ENCODE data around the gene RIN2.

RIN2 gene

GRCh38 chr20:19784511-19785172, 26.6 kb downstream of the RIN2 start:
- Histone ChIP-seq H3K9me3 (ENCODE audit: insufficient read depth, low read depth, low read length) (no peaks in the 10 kb centered on the region), H3K27me3 (ENCODE audit: insufficient read depth, low read length, poor library complexity, severe bottlenecking) (no peaks in the 10 kb centered on the region), H3K4me2 (ENCODE audit: low read depth, low read length, poor library complexity, severe bottlenecking) (peak overlapping the region; percentile 38), H3K4me1 (ENCODE audit: insufficient read depth, low read length, poor library complexity, severe bottlenecking) (peaks cover 23% of the 10 kb centered on the region), H3K9ac (ENCODE audit: low read depth, low read length, poor library complexity, severe bottlenecking) (no peak overlapping the region), H2AFZ (ENCODE audit: low read length) (no peak overlapping the region), H3F3A (ENCODE audit: low read depth) (no peaks in the 10 kb centered on the region), H3K79me2 (ENCODE audit: insufficient read depth, low read length) (no peaks in the 10 kb centered on the region), H3K4me3 (ENCODE audit: low read length, poor library complexity, severe bottlenecking) (no peak overlapping the region), H3K36me3 (ENCODE audit: insufficient read depth, low read length) (no peaks in the 10 kb centered on the region), H4K20me1 (ENCODE audit: insufficient read depth, low read length, poor library complexity, severe bottlenecking) (no peaks in the 10 kb centered on the region), H3K9me2 (replicated peaks; ENCODE audit: low read depth, low read length) (no peaks in the 10 kb centered on the region)
- TF ChIP-seq, protein P1, sequence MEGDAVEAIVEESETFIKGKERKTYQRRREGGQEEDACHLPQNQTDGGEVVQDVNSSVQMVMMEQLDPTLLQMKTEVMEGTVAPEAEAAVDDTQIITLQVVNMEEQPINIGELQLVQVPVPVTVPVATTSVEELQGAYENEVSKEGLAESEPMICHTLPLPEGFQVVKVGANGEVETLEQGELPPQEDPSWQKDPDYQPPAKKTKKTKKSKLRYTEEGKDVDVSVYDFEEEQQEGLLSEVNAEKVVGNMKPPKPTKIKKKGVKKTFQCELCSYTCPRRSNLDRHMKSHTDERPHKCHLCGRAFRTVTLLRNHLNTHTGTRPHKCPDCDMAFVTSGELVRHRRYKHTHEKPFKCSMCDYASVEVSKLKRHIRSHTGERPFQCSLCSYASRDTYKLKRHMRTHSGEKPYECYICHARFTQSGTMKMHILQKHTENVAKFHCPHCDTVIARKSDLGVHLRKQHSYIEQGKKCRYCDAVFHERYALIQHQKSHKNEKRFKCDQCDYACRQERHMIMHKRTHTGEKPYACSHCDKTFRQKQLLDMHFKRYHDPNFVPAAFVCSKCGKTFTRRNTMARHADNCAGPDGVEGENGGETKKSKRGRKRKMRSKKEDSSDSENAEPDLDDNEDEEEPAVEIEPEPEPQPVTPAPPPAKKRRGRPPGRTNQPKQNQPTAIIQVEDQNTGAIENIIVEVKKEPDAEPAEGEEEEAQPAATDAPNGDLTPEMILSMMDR (conservative IDR thresholded peaks at IDR 0.05; ENCODE audit: low read length) = peak; percentile 86
- TF ChIP-seq EZH2phosphoT487 (IDR thresholded peaks at IDR 0.05; ENCODE audit: borderline replicate concordance) = no peak

DNA sequence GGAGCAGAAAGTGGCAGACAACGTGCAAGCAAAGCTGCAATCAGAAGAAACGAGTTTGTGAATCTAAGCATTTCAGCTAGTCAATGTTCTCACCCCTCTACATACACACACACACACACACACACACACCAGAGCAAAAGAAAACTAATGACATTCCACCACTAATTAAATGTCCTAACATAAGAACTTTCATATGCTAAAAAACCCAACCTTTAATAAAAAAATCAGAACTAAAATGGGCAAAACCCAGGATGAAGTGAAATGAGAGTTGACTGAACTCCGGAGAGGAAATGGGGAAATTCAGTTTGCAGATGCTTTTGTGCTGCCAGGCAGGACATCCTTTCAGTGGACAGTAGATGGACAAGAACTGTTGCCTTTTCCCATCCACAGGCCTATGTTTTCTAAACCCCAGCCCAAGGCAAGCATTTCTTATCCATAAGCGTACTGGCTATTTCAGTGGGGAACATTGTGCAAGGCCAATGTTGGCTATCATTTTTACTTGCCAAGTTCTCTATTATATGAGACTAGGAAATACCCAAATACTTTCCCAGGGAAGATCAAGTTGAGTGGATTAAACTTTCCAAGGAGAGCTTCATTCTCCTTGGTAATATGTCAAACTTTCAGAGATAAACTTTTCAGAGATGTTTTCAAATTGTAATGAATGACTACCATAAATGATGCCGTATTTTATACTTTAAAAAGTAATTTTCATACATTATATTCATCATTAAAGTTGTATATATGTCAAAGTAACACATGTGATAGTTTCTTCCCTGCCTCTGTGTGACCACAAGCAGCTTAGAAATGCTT, 27.3 kb downstream of the RIN2 start:
- H3K4me2 ChIP-seq (ENCODE audit: low read depth, low read length, poor library complexity, severe bottlenecking) = peak overlapping the region; percentile 38
- H3K9me3 ChIP-seq (ENCODE audit: insufficient read depth, low read depth, low read length) = no peaks in the 10 kb centered on the region
- H3K4me1 ChIP-seq (ENCODE audit: insufficient read depth, low read length, poor library complexity, severe bottlenecking) = peaks cover 16% of the 10 kb centered on the region
- TF ChIP-seq EZH2phosphoT487 (IDR thresholded peaks at IDR 0.05; ENCODE audit: borderline replicate concordance) = no peak
- TF ChIP-seq, protein P1 (conservative IDR thresholded peaks at IDR 0.05; ENCODE audit: low read length) = no peak
- H2AFZ ChIP-seq (ENCODE audit: low read length) = no peak overlapping the region
- H3K27me3 ChIP-seq (ENCODE audit: insufficient read depth, low read length, poor library complexity, severe bottlenecking) = no peaks in the 10 kb centered on the region
- H3K9me2 ChIP-seq (replicated peaks; ENCODE audit: low read depth, low read length) = no peaks in the 10 kb centered on the region
- H3K4me3 ChIP-seq (ENCODE audit: low read length, poor library complexity, severe bottlenecking) = no peak overlapping the region
- H3K9ac ChIP-seq (ENCODE audit: low read depth, low read length, poor library complexity, severe bottlenecking) = no peak overlapping the region
- no peaks in the 10 kb centered on the region for H3K79me2 ChIP-seq (ENCODE audit: insufficient read depth, low read length)
- no peaks in the 10 kb centered on the region for H3F3A ChIP-seq (ENCODE audit: low read depth)
- H3K36me3 ChIP-seq (ENCODE audit: insufficient read depth, low read length) = no peaks in the 10 kb centered on the region
- H4K20me1 ChIP-seq (ENCODE audit: insufficient read depth, low read length, poor library complexity, severe bottlenecking) = no peaks in the 10 kb centered on the region

GRCh38 chr20:19785983-19786285, 27.9 kb downstream of the RIN2 start:
- no peaks in the 10 kb centered on the region for H3K9me2 ChIP-seq (replicated peaks; ENCODE audit: low read depth, low read length)
- H3K9ac ChIP-seq (ENCODE audit: low read depth, low read length, poor library complexity, severe bottlenecking) = no peak overlapping the region
- H2AFZ ChIP-seq (ENCODE audit: low read length) = no peak overlapping the region
- no peak overlapping the region for H3K4me3 ChIP-seq (ENCODE audit: low read length, poor library complexity, severe bottlenecking)
- H3F3A ChIP-seq (ENCODE audit: low read depth) = no peaks in the 10 kb centered on the region
- H3K36me3 ChIP-seq (ENCODE audit: insufficient read depth, low read length) = no peaks in the 10 kb centered on the region
- H3K4me2 ChIP-seq (ENCODE audit: low read depth, low read length, poor library complexity, severe bottlenecking) = no peak overlapping the region
- no peak for TF ChIP-seq EZH2phosphoT487 (IDR thresholded peaks at IDR 0.05; ENCODE audit: borderline replicate concordance)
- TF ChIP-seq, protein P1 (conservative IDR thresholded peaks at IDR 0.05; ENCODE audit: low read length) = no peak
- H4K20me1 ChIP-seq (ENCODE audit: insufficient read depth, low read length, poor library complexity, severe bottlenecking) = no peaks in the 10 kb centered on the region
- H3K27me3 ChIP-seq (ENCODE audit: insufficient read depth, low read length, poor library complexity, severe bottlenecking) = no peaks in the 10 kb centered on the region
- no peaks in the 10 kb centered on the region for H3K79me2 ChIP-seq (ENCODE audit: insufficient read depth, low read length)
- no peaks in the 10 kb centered on the region for H3K9me3 ChIP-seq (ENCODE audit: insufficient read depth, low read depth, low read length)
- peaks cover 10% of the 10 kb centered on the region for H3K4me1 ChIP-seq (ENCODE audit: insufficient read depth, low read length, poor library complexity, severe bottlenecking)
